Suppressor macrophage (primary cell): ENCODE results near the gene RTKN.
"Not testable (repeated sequence)": the region's sequence is repeated elsewhere in the genome, so short reads cannot be mapped to it uniquely, and the experiment has no call there.

Experiments
- DNase-seq, 4 experiments: peaks; one replicate each; pipeline ENCODE4 v3.0.0-alpha.2; 2020 to 2022
- total RNA-seq, 17 experiments: gene quantifications; one replicate each; lab custom pipeline; 2026; ENCODE audit warnings: mixed read lengths in 6 of 17, inconsistent platforms in 3 of 17; lab: John Stamatoyannopoulos, UW

The RTKN gene
- 0.14 to 10.2 (median 2.4) reads per million in 17 experiments for total RNA-seq

GRCh38 chr2:74441690-74442482, at the start of gene RTKN:
TSS of gene RTKN (minus strand) at chr2:74441937. CDS start at chr2:74441816, 121 bp downstream.
- DNase-seq: peak in 1 of 4 experiments; percentile 18

DNA sequence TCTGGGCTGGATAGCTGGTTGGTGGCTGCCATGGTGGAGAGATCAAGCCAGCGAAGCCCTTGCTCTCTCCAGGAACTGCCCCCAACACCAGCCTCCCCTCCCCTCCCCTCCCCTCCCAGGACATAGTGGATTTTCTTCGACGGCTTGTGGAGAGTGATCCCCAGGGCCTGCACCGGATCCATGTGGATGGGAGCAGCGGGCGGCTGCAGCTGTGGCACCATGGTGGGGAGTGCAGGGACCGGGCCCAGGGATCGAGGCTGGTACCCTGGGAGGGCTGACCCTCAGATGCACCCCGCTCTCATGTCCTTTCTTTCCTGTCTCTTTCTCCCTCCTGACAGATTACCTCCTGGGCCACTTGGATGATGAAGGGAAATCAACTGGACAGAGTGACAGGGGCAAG, 48.2 kb upstream of the RTKN start:
- DNase-seq: no peak

DNA sequence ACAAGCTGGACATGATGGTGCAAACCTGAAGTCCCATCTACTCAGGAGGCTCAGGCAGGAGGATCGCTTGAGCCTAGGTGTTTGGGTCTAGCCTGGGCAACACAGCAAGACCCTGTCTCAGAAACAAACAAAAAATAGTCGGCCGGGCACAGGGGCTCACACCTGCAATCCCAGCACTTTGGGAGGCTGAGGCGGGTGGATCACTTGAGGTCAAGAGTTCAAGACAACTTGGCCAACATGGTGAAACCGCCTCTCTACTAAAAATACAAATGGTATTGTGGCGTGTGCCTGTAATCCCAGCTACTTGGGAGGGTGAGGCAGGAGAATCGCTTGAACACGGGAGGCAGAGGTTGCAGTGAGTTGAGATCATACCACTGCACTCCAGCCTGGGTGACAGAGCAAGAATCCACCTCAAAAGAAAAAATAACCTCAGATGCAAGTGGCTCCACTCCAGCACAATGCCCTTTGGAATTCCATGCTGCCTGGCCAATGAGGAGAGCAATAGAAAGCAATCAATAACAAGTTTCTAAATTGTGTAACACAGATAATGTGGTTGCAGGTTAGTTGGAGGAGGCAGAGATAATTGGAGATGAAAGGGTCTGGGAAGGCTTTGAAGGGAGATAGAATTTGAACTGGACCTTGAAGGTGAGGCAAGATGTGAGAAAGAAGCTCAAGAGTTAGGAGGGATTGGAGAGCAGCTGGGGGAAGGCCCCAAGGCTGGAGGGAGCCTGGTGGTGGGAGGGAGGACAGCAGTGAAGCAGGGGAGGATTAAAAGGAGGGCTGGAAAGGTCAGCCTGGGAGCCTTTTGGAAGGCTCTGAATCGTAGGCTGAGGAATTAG, 47.1 kb upstream of the RTKN start:
- DNase-seq: no peak

GRCh38 chr2:74486141-74486540, 44.4 kb upstream of the RTKN start:
- no peak for DNase-seq

- not testable (repeated sequence) for DNase-seq
Observed at GRCh38 chr2:74483675-74484164, 42.0 kb upstream of the RTKN start.

DNA sequence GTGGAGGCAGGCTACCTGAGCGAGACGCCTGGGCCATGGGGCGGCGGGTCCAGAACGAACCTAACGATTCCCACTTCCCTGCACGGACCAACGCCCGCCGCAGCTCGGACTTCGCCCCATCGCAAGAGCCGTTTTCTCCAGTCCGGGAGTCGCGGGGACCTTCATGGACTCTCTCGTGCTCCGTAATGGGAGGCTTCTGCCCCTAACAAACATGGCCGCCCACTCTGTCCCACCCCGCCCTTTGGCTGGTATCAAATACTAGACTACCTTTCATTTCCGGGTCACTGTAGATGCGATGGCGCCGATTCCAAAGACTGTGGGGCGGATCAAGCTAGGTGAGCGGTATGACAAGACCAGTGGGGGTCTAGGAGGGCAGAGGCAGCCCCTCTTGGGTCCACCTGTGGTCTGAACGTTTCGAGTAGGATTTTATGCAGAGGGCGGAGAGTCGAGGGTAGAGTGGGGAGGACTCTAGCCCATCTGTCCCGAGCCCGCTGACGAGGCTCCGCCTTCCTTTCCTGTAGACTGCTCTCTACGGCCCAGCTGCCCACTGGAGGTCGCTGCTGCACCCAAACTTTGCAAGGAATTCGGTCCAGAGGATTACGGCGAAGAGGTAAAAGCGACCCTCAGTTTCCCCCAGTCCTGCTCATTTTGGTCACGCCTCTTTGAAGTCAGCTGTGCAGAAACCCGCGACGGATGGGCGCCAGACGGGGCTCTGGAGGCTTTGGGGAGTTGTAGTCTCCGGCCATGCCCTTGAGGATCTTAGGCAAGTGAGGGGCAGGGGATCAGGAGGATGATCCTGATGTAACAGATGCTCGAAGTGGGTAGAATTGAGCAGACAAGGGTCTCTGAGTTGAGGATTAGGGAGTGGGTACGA, 41.3 kb upstream of the RTKN start, which contains the start of the genes CCDC142 and TTC31:
TSS of gene CCDC142 (minus strand) at position 198 of the 874 bp plus-strand sequence. CDS start at position 37, 161 bp downstream.
TSS of gene TTC31 (plus strand) at position 281 of the 874 bp plus-strand sequence. CDS start at position 296, 15 bp downstream.
- peak; percentile 96 to 97 (median 97) for DNase-seq

DNA sequence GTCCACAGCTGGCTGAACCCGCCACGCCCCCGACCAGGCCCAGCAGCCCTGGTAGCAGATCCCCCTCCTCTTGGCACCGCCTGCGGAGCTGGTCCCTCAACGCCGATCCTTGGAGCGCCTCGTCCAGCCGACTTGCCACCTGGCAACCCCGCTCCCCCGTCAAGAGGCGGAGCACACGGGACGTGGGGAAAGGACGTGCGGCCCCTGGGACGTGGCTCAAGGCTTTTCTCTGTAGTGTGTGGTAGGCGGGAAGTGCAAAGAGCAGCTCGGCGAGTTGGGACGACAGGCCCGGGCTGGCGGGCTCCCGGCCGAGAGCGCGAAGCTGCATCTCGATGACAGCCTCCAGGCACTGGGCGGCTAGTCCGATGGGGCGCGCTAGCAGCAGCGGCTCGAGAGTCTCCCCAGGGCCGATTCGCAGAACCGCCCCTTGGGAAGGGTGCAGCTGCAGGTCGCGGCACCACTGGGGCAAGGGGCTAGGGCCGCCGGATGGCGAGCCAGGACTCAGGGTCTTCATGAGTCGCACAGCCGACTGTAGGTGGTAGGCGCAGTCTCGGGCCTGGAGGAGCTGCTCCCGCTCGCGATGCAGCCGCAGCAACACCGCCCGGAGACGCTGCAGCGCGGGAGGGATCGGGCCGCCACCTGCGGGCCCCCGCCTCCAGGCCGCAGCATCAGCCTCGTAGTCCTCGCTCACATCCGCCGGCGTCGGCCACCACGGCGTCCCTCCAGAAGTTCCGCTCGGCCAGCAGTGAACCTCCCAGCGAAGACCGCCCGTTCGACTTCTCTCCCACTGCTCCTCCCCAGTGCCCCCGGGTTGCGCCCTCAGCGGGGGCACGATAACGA, 40.4 kb upstream of the RTKN start:
- peak in 3 of 4 experiments; percentile 67 to 82 (median 77) for DNase-seq

DNA sequence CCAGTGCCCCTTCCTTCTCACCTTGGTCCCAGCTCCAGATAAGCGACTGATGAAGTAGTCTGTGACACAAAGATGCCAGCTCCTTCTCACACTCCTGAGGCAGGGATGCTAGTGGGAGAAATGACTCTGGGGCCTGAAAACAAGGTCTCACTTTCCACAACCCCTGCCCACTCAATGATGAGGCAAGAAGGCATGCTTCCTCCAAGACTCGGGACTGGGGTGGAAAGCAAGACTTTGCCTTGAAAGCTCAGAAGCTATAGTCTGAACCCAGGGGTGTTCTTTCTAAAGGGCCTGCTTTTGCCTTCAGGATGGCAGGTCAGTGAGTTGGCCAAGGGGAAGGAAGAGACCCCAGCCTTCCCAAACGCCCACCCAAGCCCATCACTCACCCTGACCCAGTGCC, 39.7 kb upstream of the RTKN start:
- DNase-seq: peak; percentile 52 to 77 (median 74)

DNA sequence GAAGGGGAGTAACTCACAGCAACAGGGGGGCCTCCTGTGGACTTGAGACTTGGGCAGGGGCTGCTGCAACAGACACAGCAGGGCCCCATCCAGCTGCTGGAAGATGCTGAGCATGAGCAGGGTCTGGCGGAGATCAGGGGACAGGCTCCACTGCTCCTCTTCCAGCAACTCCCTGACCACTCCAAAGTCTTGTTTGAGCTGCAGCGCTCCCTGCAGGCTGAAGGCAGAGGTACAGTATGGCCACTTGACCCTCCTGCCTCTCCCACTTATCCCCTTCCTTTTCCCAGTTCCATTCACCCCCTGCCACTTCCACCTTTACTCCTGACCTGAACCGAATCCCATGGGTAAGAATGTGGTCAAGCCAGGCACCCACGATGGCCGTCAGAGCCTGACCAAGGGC, 33.2 kb upstream of the RTKN start:
- peak in 1 of 4 experiments; percentile 19 for DNase-seq

DNA sequence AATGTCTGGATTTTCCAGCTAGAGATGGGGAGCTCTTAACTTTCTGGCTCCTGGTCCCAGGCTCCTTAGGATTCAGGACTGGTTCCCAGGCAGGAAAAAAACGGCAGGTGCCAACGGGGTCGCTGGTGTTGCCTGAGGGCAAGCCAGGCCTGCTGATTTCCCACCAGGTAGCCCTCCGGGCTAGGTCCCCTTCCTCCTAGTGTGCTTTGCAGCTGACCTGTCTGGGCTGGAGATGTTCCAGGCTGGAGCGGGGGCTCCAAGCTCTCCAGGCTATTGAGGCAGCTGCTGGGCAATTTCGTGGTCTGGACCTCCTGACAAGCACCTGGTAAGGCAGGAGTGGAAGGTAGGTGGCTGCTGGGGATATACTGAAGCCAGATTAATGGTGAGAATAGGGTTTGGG, 32.7 kb upstream of the RTKN start:
- no peak for DNase-seq

- DNase-seq: no peak
Observed at GRCh38 chr2:74472945-74473258, 31.2 kb upstream of the RTKN start.

DNA sequence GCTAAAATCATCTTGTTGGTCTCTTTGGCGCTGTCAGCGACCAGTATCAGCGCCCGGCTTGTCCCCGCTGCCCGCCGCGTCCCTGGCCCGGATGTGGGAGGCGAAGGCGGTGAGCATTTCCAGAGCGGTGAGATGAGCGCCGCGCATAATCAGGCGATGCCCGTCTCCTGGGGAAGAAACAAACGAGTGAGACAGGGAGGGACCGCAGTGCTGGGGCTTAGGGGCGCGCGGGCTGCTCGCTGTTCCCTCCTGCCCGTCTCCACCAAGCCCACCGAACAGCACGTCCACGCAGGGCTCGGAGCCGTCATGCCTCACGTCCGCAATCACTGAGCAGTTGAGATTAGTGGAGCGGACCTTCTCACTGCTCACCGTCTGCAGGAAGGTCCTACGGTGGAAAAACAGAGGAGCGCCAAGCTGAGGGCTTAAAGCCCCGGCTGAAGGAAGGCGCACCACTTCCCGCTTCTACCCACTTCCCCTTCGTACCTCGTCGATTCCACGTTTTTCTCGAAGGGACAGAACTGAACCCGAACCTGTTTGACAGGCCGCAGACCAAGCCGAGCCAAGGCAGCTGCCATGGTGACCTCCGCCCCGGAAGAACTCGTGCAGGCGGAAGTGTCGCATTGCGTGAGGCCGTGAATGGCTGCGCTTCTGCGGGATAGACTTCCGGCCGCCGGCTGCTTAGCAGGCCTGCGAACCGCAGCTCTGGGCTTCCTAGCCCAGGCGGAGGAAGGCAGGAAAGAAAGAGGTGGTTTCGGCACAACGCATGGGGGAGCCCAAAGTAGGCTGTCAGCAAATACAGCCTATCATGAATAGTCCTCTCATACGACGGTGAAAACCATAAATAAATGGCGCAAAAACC, 30.6 kb upstream of the RTKN start, which contains the start of gene MRPL53:
TSS of gene MRPL53 (minus strand) at position 595 of the 859 bp plus-strand sequence. CDS start at position 575, 20 bp downstream.
- peak; percentile 96 to 98 (median 96) for DNase-seq

- peak in 1 of 4 experiments; percentile 6 for DNase-seq
Observed at GRCh38 chr2:74471332-74472065, 29.8 kb upstream of the RTKN start.

DNA sequence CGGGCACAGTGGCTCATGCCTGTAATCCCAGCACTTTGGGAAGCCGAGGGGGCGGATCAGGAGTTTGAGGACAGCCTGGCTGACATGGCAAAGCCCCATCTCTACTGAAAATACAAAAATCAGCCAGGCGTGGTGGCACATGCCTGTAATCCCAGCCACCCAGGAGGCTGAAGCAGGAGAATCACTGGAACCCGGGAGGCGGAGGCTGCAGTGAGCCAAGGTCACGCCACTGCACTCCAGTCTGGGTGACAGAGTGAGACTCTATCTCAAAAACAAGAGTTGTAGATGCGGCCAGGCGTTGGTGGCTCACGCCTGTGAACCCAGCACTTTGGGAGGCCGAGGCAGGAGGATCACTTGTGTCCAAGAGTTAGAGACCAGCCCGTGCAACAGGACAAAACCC, 29.0 kb upstream of the RTKN start:
- not testable (repeated sequence) for DNase-seq

DNA sequence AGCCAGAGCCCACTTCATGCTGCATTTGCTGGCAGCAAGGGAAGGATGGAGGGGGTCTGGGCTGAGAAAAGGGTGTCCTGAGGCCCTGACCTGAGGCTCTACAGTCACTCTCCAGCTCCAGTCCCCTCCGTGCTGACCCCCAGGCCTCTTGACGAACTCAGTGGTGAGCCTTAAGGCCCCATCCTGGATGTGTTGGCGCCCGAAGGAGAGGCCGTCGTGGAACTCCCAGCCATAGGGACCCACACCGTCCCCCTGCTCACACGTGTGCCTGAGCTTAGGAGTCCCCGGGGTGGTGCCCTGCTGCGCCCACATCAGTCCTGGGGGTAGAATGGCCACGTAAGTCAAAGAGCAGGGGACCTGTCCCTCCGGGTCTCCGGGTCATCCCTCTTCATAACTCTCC, 22.7 kb upstream of the RTKN start:
- DNase-seq: no peak

- no peak for DNase-seq
Observed at GRCh38 chr2:74462786-74463105, 21.0 kb upstream of the RTKN start.

DNA sequence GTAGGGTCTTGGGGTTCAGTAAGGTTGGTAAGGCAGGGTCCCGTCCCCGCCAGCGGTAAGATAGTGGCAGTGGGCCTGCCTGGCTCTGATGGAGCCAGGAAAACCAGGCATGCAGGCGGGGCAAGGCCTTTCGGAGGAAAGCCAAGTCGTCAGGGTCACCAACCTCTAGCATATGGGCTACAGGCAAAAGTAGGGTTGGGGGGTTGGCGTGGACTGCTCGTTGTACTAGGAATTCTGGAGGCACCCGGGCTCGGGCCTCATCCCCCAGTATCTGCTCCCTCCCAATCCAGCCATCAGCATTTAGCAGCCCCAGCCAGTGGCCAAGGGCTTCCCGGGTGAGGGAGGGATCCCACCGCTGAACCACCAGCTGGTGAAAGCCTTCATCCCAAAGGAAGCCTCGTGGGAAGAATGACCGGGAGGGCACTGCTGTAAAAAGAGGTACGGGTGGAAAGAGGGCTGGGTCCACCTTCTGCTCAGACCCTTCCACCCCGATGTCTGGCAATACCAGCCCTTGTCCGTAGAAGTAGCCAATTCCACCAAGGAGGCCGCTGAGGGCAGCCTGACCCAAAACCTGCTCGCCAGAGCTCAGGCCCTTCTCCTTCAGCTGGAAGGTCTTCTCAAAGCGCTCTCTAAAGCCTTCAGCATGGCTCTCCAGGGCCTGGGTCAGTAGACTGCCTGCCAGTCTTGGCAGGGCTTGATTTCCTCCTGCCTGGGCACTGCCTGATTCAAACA, 20.5 kb upstream of the RTKN start:
- DNase-seq: no peak

- DNase-seq: no peak
Observed at GRCh38 chr2:74461187-74462053, 19.7 kb upstream of the RTKN start.
